ENCODE data around the gene VAPA. TPM values are rescaled to one million over a fixed set of nuclear protein-coding genes. Genes with fewer than 3 reads are reported as not detected.

VAPA gene
- total and polyA plus RNA-seq, 9 of the 15 experiments (the other 6 are each of a cell fraction or from before 2014, with no cell fraction given): 219 to 902 (median 526) TPM

GRCh38 chr18:9985641-9986040 lies 71.8 kb downstream of the VAPA start:
- no peak overlapping the region for H3K4me2 ChIP-seq (ENCODE audit: insufficient read depth, low read length)
- POLR2A ChIA-PET: interaction anchor here (1.2 kb wide), 1 partner anchor 10 kb away, joined by 3 read pairs; no protein-coding TSS in a partner anchor
- no peak overlapping the region for H3K27ac ChIP-seq (ENCODE audit: extremely low read depth, low read depth, low read length)
- ATAC-seq (no peak), FAIRE-seq (no peak), DNase-seq (ENCODE audit: extremely low read depth in 1 of 4, low spot score in 3 of 4) (no peak)
- no peak overlapping the region for H3K9ac ChIP-seq (ENCODE audit: insufficient read depth in 1 of 2, low read depth in 2 of 2, low read length in 2 of 2)
- H3K9me1 ChIP-seq (ENCODE audit: control insufficient read depth, insufficient read depth, low read length): no peaks in the 10 kb centered on the region
- peaks cover 6% of the 10 kb centered on the region in 2 experiments; a peak in 3 of 5 replicates for H3K4me1 ChIP-seq (replicated peaks in 1 of 2; ENCODE audit: control insufficient read depth in 2 of 2, insufficient read depth in 2 of 2, low read length in 2 of 2)
- 2% methylated on average over 4 of the region's 4 CpGs for WGBS (ENCODE audit: insufficient coverage, low coverage, missing lambda C conversion rate)
- H3K79me2 ChIP-seq (ENCODE audit: control insufficient read depth, insufficient read depth, low read length): no peaks in the 10 kb centered on the region
- intact Hi-C loops (cut with micrococcal nuclease) (loop anchor here (5.0 kb wide), 1 partner anchor 537 kb away; no protein-coding TSS in a partner anchor), in situ Hi-C loops (cut with MboI) (no loop called here)
- H4K20me1 ChIP-seq (replicated peaks; ENCODE audit: control insufficient read depth, insufficient read depth, low read length): 0 out of 2 replicates have a peak, but pooled peaks cover 3% of the 10 kb centered on the region
- BruUV-seq (replicated peaks): no TSS peak
- no peak overlapping the region for H2AFZ ChIP-seq (ENCODE audit: low read depth, low read length)
- H3K36me3 ChIP-seq (ENCODE audit: control insufficient read depth, insufficient read depth, low read length): no peaks in the 10 kb centered on the region
- CTCF ChIA-PET (ENCODE audit: low intra/inter-chr PET ratio): no interaction called here
- no peaks in the 10 kb centered on the region for H3K9me3 ChIP-seq (replicated peaks; ENCODE audit: control insufficient read depth, insufficient read depth, low read depth, low read length)
- H3K27me3 ChIP-seq (ENCODE audit: control insufficient read depth in 2 of 2, insufficient read depth in 2 of 2, low read length in 2 of 2): peaks cover 42 to 52% of the 10 kb centered on the region in 2 experiments
- no peak overlapping the region for H3K4me3 ChIP-seq
- TF ChIP-seq SETDB1 (IDR thresholded peaks at IDR 0.05; ENCODE audit: low read length) (no peak), ZNF174 (CRISPR knock-in tag; IDR thresholded peaks at IDR 0.05) (no peak), HDAC2 (IDR thresholded peaks at IDR 0.05) (no peak), POU5F1 (IDR thresholded peaks at IDR 0.05; ENCODE audit: borderline replicate concordance, low read depth, low read length, partially characterized antibody) (no peak), CSDE1 (IDR thresholded peaks at IDR 0.05) (no peak), PTBP1 (IDR thresholded peaks at IDR 0.05; ENCODE audit: low read depth, low read length) (no peak), ZNF41 (CRISPR knock-in tag; conservative IDR thresholded peaks at IDR 0.05) (no peak), NFE2 (IDR thresholded peaks at IDR 0.05; ENCODE audit: low read depth) (no peak), GTF2F1 (IDR thresholded peaks at IDR 0.05; ENCODE audit: low read depth, low read length) (no peak), RBM22 (IDR thresholded peaks at IDR 0.05; ENCODE audit: low read depth, low read length, poor library complexity, severe bottlenecking) (no peak), ZBTB8A (IDR thresholded peaks at IDR 0.05; ENCODE audit: partially characterized antibody) (no peak), CREB3 (tag; conservative IDR thresholded peaks at IDR 0.05; ENCODE audit: low read depth) (no peak), ZNF398 (CRISPR knock-in tag; IDR thresholded peaks at IDR 0.05) (no peak)
- TF ChIP-seq, protein P1, sequence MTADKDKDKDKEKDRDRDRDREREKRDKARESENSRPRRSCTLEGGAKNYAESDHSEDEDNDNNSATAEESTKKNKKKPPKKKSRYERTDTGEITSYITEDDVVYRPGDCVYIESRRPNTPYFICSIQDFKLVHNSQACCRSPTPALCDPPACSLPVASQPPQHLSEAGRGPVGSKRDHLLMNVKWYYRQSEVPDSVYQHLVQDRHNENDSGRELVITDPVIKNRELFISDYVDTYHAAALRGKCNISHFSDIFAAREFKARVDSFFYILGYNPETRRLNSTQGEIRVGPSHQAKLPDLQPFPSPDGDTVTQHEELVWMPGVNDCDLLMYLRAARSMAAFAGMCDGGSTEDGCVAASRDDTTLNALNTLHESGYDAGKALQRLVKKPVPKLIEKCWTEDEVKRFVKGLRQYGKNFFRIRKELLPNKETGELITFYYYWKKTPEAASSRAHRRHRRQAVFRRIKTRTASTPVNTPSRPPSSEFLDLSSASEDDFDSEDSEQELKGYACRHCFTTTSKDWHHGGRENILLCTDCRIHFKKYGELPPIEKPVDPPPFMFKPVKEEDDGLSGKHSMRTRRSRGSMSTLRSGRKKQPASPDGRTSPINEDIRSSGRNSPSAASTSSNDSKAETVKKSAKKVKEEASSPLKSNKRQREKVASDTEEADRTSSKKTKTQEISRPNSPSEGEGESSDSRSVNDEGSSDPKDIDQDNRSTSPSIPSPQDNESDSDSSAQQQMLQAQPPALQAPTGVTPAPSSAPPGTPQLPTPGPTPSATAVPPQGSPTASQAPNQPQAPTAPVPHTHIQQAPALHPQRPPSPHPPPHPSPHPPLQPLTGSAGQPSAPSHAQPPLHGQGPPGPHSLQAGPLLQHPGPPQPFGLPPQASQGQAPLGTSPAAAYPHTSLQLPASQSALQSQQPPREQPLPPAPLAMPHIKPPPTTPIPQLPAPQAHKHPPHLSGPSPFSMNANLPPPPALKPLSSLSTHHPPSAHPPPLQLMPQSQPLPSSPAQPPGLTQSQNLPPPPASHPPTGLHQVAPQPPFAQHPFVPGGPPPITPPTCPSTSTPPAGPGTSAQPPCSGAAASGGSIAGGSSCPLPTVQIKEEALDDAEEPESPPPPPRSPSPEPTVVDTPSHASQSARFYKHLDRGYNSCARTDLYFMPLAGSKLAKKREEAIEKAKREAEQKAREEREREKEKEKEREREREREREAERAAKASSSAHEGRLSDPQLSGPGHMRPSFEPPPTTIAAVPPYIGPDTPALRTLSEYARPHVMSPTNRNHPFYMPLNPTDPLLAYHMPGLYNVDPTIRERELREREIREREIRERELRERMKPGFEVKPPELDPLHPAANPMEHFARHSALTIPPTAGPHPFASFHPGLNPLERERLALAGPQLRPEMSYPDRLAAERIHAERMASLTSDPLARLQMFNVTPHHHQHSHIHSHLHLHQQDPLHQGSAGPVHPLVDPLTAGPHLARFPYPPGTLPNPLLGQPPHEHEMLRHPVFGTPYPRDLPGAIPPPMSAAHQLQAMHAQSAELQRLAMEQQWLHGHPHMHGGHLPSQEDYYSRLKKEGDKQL (CRISPR knock-in tag; IDR thresholded peaks at IDR 0.05; ENCODE audit: borderline replicate concordance): no peak
